Measurements from ENCODE around the gene LHPP.

GRCh38 chr10:124593431-124593985 is 131.9 kb downstream of the LHPP start:
- TF ChIP-seq CTCF (IDR thresholded peaks at IDR 0.05; ENCODE audit: low read depth, low read length) (no peak), POLR2A (IDR thresholded peaks at IDR 0.05; ENCODE audit: extremely low read depth, insufficient read length) (no peak)

Data from NB4 (cell line).